ENCODE data around the gene KMT2A. TPM values are rescaled to one million over a fixed set of nuclear protein-coding genes. Genes with fewer than 3 reads are reported as not detected.

The KMT2A gene
- polyA plus RNA-seq, 1 donor from 2014 or later: 16.7 TPM

GRCh38 chr11:118443590-118444218 is 7.4 kb downstream of the KMT2A start:
- H3F3A ChIP-seq (ENCODE audit: insufficient read depth, low read length, poor library complexity, severe bottlenecking): no peaks in the 10 kb centered on the region
- H3K36me3 ChIP-seq (ENCODE audit: insufficient read depth, low read length): no peaks in the 10 kb centered on the region
- H3K4me3 ChIP-seq (ENCODE audit: low read length): no peak overlapping the region
- no peak overlapping the region for H2AFZ ChIP-seq (ENCODE audit: low read depth, low read length)
- H3K9me2 ChIP-seq (ENCODE audit: insufficient read depth, low read length): no peaks in the 10 kb centered on the region
- peaks cover 68% of the 10 kb centered on the region for H4K20me1 ChIP-seq (ENCODE audit: insufficient read depth)
- H3K9ac ChIP-seq (ENCODE audit: low read length): no peak overlapping the region
- TF ChIP-seq MXI1 (conservative IDR thresholded peaks at IDR 0.05; ENCODE audit: poor library complexity, severe bottlenecking): no peak
- TF ChIP-seq EZH2 (IDR thresholded peaks at IDR 0.05; ENCODE audit: borderline replicate concordance, insufficient read depth, low read length, poor library complexity, severe bottlenecking): no peak
- no peak for TF ChIP-seq SMC3 (conservative IDR thresholded peaks at IDR 0.05; ENCODE audit: poor library complexity)
- TF ChIP-seq EP300 (conservative IDR thresholded peaks at IDR 0.05; ENCODE audit: poor library complexity, severe bottlenecking): no peak
- no peak for TF ChIP-seq POLR2AphosphoS5 (IDR thresholded peaks at IDR 0.05)
- TF ChIP-seq TAF1 (IDR thresholded peaks at IDR 0.05; ENCODE audit: low read depth): no peak
- no peak for TF ChIP-seq RAD21 (conservative IDR thresholded peaks at IDR 0.05)
- TF ChIP-seq, protein P1, sequence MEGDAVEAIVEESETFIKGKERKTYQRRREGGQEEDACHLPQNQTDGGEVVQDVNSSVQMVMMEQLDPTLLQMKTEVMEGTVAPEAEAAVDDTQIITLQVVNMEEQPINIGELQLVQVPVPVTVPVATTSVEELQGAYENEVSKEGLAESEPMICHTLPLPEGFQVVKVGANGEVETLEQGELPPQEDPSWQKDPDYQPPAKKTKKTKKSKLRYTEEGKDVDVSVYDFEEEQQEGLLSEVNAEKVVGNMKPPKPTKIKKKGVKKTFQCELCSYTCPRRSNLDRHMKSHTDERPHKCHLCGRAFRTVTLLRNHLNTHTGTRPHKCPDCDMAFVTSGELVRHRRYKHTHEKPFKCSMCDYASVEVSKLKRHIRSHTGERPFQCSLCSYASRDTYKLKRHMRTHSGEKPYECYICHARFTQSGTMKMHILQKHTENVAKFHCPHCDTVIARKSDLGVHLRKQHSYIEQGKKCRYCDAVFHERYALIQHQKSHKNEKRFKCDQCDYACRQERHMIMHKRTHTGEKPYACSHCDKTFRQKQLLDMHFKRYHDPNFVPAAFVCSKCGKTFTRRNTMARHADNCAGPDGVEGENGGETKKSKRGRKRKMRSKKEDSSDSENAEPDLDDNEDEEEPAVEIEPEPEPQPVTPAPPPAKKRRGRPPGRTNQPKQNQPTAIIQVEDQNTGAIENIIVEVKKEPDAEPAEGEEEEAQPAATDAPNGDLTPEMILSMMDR (IDR thresholded peaks at IDR 0.05; ENCODE audit: poor library complexity, severe bottlenecking): no peak
- TF ChIP-seq, protein P2, sequence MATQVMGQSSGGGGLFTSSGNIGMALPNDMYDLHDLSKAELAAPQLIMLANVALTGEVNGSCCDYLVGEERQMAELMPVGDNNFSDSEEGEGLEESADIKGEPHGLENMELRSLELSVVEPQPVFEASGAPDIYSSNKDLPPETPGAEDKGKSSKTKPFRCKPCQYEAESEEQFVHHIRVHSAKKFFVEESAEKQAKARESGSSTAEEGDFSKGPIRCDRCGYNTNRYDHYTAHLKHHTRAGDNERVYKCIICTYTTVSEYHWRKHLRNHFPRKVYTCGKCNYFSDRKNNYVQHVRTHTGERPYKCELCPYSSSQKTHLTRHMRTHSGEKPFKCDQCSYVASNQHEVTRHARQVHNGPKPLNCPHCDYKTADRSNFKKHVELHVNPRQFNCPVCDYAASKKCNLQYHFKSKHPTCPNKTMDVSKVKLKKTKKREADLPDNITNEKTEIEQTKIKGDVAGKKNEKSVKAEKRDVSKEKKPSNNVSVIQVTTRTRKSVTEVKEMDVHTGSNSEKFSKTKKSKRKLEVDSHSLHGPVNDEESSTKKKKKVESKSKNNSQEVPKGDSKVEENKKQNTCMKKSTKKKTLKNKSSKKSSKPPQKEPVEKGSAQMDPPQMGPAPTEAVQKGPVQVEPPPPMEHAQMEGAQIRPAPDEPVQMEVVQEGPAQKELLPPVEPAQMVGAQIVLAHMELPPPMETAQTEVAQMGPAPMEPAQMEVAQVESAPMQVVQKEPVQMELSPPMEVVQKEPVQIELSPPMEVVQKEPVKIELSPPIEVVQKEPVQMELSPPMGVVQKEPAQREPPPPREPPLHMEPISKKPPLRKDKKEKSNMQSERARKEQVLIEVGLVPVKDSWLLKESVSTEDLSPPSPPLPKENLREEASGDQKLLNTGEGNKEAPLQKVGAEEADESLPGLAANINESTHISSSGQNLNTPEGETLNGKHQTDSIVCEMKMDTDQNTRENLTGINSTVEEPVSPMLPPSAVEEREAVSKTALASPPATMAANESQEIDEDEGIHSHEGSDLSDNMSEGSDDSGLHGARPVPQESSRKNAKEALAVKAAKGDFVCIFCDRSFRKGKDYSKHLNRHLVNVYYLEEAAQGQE (IDR thresholded peaks at IDR 0.05; ENCODE audit: borderline replicate concordance): no peak
- H3K79me2 ChIP-seq (replicated peaks; ENCODE audit: insufficient read depth, low read length): peaks cover 98% of the 10 kb centered on the region
- H3K27ac ChIP-seq (ENCODE audit: low read length): no peak overlapping the region
- no peaks in the 10 kb centered on the region for H3K9me3 ChIP-seq (ENCODE audit: low read length)
- H3K27me3 ChIP-seq (ENCODE audit: insufficient read depth, low read depth, low read length): no peaks in the 10 kb centered on the region
- no peak overlapping the region for H3K4me2 ChIP-seq (ENCODE audit: low read length)

DNA sequence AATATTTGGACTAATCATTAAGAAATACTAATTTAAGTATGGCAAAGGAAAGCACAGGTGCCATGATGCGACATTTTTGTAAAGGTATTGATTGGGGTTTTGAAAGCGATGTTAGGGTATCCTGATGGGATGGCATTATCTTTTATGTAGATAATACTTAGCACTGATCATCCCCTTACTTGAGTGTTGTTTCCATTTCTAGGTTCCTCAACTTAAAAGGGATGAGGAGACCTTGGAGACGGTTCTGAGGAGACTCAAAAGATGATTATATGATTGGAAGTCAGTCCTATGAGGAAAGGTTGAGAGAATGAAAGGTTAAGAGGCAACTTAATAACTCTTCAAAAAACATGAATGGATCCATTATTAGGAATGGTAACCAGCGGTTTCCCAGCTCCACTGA is 11.1 kb downstream of the KMT2A start:
- Histone ChIP-seq H3K27me3 (ENCODE audit: insufficient read depth, low read depth, low read length) (no peaks in the 10 kb centered on the region), H3K9me3 (ENCODE audit: low read length) (no peaks in the 10 kb centered on the region), H3K4me3 (ENCODE audit: low read length) (no peak overlapping the region), H3K36me3 (ENCODE audit: insufficient read depth, low read length) (no peaks in the 10 kb centered on the region), H3K27ac (ENCODE audit: low read length) (no peak overlapping the region), H3K9ac (ENCODE audit: low read length) (no peak overlapping the region), H4K20me1 (ENCODE audit: insufficient read depth) (peaks cover 37% of the 10 kb centered on the region), H3K9me2 (ENCODE audit: insufficient read depth, low read length) (no peaks in the 10 kb centered on the region), H3K79me2 (replicated peaks; ENCODE audit: insufficient read depth, low read length) (peaks cover 91% of the 10 kb centered on the region), H2AFZ (ENCODE audit: low read depth, low read length) (no peak overlapping the region), H3K4me2 (ENCODE audit: low read length) (no peak overlapping the region), H3F3A (ENCODE audit: insufficient read depth, low read length, poor library complexity, severe bottlenecking) (no peaks in the 10 kb centered on the region)
- TF ChIP-seq SMC3 (conservative IDR thresholded peaks at IDR 0.05; ENCODE audit: poor library complexity): no peak
- TF ChIP-seq TAF1 (IDR thresholded peaks at IDR 0.05; ENCODE audit: low read depth): no peak
- no peak for TF ChIP-seq RAD21 (conservative IDR thresholded peaks at IDR 0.05)
- no peak for TF ChIP-seq EZH2 (IDR thresholded peaks at IDR 0.05; ENCODE audit: borderline replicate concordance, insufficient read depth, low read length, poor library complexity, severe bottlenecking)
- TF ChIP-seq, protein P2 (IDR thresholded peaks at IDR 0.05; ENCODE audit: borderline replicate concordance): no peak
- TF ChIP-seq MXI1 (conservative IDR thresholded peaks at IDR 0.05; ENCODE audit: poor library complexity, severe bottlenecking): no peak
- no peak for TF ChIP-seq EP300 (conservative IDR thresholded peaks at IDR 0.05; ENCODE audit: poor library complexity, severe bottlenecking)
- no peak for TF ChIP-seq POLR2AphosphoS5 (IDR thresholded peaks at IDR 0.05)
- TF ChIP-seq, protein P1 (IDR thresholded peaks at IDR 0.05; ENCODE audit: poor library complexity, severe bottlenecking): no peak

All from neural cell (in vitro differentiated cells).